SK-N-MC (cell line): ENCODE results near the gene G6PD.

Experiments
- DNase-seq: peaks from one replicate; pipeline ENCODE4 v3.0.0-alpha.2; 2011; ENCODE audit warnings: low read depth, low spot score
- H3K27ac ChIP-seq: fragments of 200-600 bp; sonication (generic); 2 replicates; pipeline ENCODE4 v1.5.1; 2016; ENCODE audit warnings: mixed run types
- H3K36me3 ChIP-seq: fragments of 200-600 bp; sonication (generic); 2 replicates; pipeline ENCODE4 v1.6.1; 2017; ENCODE audit warnings: antibody characterized with exemption, low read length, mixed read lengths; ENCODE audit not compliant: insufficient read depth
- H3K4me3 ChIP-seq: fragments of 200-600 bp; sonication (generic); 2 replicates; pipeline ENCODE4 v1.5.1; 2016
- H3K9ac ChIP-seq: fragments of 200-600 bp; sonication (generic); 2 replicates; pipeline ENCODE4 v1.8.0; 2017; ENCODE audit warnings: mixed run types, mixed read lengths; ENCODE audit not compliant: insufficient read length
- H3K9me3 ChIP-seq: fragments of 200-600 bp; sonication (generic); 2 replicates; pipeline ENCODE4 v1.6.1; 2017; ENCODE audit warnings: low read depth, mild to moderate bottlenecking, antibody characterized with exemption, low read length, moderate library complexity, mixed read lengths
- EZH2 ChIP-seq: fragments of 200-600 bp; sonication (generic); IDR thresholded peaks from one replicate; pipeline ENCODE4 v1.6.1; 2017; ENCODE audit warnings: antibody characterized with exemption
- FOXP2 ChIP-seq: optimal IDR thresholded peaks from 2 replicates; pipeline ENCODE3; 2011; ENCODE audit warnings: mild to moderate bottlenecking, moderate library complexity; ENCODE audit not compliant: insufficient read depth; ENCODE audit errors: extremely low read length, control extremely low read depth
- POLR2AphosphoS5 ChIP-seq: IDR thresholded peaks from 2 replicates; pipeline ENCODE4 v1.6.1; 2012; ENCODE audit warnings: mild to moderate bottlenecking, low read depth, low read length, borderline replicate concordance

The G6PD gene

DNA sequence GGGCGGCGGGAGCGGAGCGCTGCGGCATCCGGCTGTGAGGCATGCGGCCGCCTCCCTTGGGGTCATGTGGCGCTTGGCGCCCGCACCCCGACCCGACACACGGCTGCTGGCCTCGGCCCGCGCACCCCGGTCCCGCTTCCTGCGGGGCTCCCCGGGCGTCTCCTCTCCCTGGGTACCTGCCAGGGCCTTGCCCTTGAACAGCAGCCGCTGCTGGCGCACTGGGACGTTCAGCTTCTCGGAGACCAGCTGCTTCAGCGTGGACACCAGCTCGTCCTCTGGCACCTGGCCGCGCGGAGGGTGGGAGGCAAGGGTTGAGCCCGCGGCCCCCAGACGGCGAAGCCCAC is 60.6 kb downstream of the G6PD start:
- no peak for DNase-seq
- TF ChIP-seq EZH2 (no peak), POLR2AphosphoS5 (no peak)
- peak overlapping the region; percentile 77 for H3K4me3 ChIP-seq
- no peak overlapping the region for H3K27ac ChIP-seq
- no peaks in the 10 kb centered on the region for H3K9me3 ChIP-seq
- peak overlapping the region; percentile 66 for H3K9ac ChIP-seq
- H3K36me3 ChIP-seq, result peaks cover 7% of the 10 kb centered on the region; the same call in 1 of the 2 replicates

DNA sequence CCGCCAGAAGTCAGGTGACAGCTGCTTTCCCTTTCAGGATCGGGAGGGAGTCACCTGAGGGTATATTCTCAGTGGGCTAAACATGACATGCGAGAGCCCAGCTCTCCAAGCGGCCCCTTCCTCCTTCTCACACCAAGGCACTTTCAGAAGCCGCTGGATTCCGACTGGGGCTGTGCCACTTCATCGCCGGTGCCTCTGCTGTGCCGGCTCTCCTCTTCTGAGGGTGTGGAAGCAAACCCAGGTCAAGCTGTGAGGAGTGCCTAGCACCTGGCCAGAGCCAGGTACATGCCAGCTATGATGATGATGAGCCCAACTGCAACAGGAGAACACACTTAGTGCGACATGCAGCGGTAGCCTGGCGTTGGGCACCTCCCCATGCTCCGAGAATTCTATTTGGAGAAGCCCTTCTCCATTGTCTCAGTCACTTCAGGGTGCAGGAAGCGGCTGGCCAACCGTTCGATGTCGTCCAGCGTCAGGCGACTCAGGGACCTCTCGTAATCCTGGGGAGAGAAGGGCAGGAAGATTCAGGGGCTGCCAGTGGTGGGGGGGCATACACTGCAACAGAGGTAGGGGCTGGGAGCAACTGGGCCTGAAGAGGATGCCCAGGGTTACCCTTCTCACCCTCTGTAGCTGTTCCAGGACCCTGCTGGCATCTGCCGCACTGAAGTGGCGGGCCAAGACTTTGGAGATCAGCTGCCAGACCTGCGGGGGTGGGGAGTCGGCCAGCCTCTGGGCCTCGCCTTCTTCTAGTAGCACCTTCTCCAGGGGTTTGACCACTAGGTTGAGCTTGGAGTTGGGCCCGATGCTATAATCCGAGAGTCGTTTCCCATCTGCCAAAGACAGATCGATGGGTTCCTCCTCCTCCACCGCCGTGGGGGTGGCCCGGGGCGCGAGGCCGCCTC is 61.2 kb downstream of the G6PD start:
- Histone ChIP-seq H3K9me3 (no peaks in the 10 kb centered on the region), H3K9ac (peak overlapping the region; percentile 66), H3K4me3 (peak overlapping the region; percentile 77), H3K36me3 (peaks cover 7% of the 10 kb centered on the region; the same call in 1 of the 2 replicates), H3K27ac (no peak overlapping the region)
- TF ChIP-seq POLR2AphosphoS5, result no peak
- no peak for TF ChIP-seq EZH2
- no peak for TF ChIP-seq FOXP2
- no peak for DNase-seq

DNA sequence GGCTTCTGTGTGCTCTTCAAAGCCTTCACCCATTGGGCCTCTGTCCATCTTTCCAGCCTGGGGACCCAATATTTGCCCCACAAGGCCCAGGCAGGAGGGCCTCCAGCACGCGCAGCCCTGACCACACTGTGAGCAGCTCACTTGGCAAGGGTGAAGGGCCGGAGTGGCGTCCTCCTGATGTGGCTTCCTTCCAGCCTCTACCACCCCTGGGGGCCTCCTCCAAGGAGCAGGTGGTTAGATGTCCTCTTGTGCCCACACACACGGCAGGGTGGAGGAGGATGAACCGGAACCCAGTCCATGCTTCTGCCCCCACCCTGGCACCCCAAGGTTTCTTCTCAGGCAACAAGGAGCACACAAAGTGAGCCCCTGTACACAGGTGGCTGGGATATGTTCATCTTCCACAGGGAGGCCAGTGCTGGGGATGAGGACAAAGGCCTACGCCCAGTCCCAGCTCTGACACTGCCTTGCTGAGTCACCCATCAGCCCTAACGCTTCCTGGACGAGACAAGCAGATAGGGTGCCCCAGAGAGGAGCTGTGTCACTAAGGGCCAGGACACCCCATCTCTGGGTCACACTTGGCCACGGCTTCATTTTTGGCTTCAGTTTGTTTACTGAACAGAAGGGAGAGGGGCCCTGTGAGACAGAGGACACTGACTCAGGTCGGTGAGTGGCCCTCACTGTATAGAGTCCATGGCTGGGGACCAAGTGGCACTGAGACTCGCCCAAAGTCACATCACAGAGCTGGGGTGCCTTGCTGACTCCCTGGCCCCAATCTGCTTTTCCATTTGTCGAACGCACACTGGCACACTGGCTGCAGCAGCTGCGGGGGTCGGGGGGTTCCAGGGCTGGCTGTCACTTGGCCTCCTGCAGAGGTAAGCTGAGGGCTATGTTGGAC is 62.1 kb downstream of the G6PD start:
- H3K4me3 ChIP-seq, result no peak overlapping the region
- no peak overlapping the region for H3K9ac ChIP-seq
- H3K9me3 ChIP-seq, result no peaks in the 10 kb centered on the region

DNA sequence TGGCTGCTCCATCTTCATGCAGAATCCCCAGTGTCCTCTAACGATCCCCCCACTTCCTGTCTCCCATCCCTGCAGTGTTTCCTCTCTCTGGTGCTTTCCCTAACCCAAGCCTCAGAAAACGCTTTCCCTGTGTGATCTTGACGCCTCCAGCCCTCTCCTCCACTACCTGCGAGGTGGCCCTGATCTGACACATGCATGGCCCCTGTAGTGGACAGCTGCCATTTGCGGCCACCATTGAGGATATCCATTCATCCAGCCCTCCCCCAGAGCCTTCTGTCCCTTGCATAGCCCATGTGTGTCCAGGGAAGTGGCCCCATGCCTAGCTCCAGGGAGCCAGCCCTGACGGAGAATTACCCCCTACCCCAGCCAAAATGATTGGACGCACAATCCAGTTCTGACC is 63.3 kb downstream of the G6PD start:
- H3K27ac ChIP-seq, result no peak overlapping the region
- DNase-seq, result no peak
- no peak overlapping the region for H3K9ac ChIP-seq
- no peaks in the 10 kb centered on the region for H3K9me3 ChIP-seq
- no peak overlapping the region for H3K4me3 ChIP-seq
- H3K36me3 ChIP-seq, result peaks cover 7% of the 10 kb centered on the region; the same call in 1 of the 2 replicates
- TF ChIP-seq FOXP2 (no peak), EZH2 (no peak)

More for the DNA sequence above, 62.1 kb downstream of the G6PD start:
- no peak for DNase-seq
- TF ChIP-seq FOXP2, result no peak
- TF ChIP-seq EZH2, result no peak
- TF ChIP-seq POLR2AphosphoS5, result no peak
- H3K36me3 ChIP-seq, result peaks cover 7% of the 10 kb centered on the region; the same call in 1 of the 2 replicates
- H3K27ac ChIP-seq, result no peak overlapping the region

DNA sequence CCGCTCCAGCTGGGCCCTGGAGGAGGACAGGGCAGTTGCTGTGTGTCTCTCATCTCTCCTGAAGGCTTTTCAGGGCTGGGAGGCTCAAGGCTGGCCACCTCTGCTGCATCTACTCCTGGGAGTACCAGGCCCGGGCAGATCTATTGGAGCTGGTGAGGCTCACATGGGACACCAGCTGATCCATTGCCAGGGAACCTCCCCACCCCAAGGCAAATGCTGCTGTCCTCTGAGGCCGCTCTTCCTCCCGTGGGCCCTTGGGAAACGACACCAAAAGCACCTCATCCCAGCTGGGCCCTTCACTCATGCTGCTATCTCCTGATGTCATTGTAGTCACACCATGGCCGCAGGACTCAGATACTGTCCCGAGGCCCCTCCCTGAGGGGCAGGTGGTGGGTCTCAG is 63.9 kb downstream of the G6PD start:
- H3K9ac ChIP-seq, result no peak overlapping the region
- peaks cover 7% of the 10 kb centered on the region; the same call in 1 of the 2 replicates for H3K36me3 ChIP-seq
- H3K9me3 ChIP-seq, result no peaks in the 10 kb centered on the region
- no peak overlapping the region for H3K27ac ChIP-seq
- no peak for DNase-seq
- TF ChIP-seq EZH2 (no peak), POLR2AphosphoS5 (no peak), FOXP2 (no peak)
- H3K4me3 ChIP-seq, result no peak overlapping the region

DNA sequence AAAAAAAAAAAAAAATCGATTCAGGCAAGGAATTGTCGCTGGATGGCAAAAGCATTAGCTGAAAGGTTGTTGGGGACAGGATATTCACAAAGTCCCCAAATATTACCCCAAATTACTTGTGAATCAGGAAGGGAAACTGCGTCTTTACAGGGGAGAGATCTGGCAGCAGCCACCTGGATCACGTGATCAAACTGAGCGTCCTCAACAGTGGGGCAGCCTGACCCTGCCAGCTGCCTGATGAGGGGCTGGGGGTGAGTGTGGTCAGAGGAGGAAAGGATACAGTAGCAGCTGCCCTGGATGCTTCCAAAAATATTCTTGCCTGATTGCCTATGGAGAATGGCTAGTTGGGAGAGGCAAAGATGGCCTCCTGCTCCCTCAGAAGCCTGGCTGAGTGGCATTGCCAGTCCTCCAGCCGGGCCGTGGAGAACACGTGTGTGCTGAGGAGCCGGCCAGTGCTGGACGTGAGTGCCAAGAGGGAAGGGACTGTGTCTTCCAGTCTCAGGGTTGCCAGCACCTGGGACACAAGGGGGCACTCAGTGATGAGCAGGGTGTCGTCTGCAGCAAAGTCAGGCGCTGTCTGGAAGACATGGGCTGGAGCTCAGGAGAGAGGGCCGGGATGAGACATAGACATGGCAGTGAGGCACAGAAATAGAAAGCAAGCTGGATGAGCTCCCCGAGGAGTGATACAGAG is 64.6 kb downstream of the G6PD start:
- Histone ChIP-seq H3K9me3 (no peaks in the 10 kb centered on the region), H3K36me3 (peaks cover 7% of the 10 kb centered on the region; the same call in 1 of the 2 replicates), H3K4me3 (no peak overlapping the region), H3K27ac (no peak overlapping the region), H3K9ac (no peak overlapping the region)
- no peak for DNase-seq
- TF ChIP-seq POLR2AphosphoS5 (no peak), EZH2 (no peak)
